Mesothelial cell of epicardium (in vitro differentiated cells): ENCODE results near the gene ZFPM1. TPM values are rescaled to one million over a fixed set of nuclear protein-coding genes. Genes with fewer than 3 reads are reported as not detected.

Experiments used
- DNase-seq, 2 experiments: peaks; one replicate each; pipeline ENCODE4 v3.0.0; 2021; ENCODE audit warnings: low spot score in 2 of 2; ENCODE audit not compliant: unreplicated experiment in 2 of 2
- H3K27ac Mint-ChIP-seq: 2 replicates; pipeline ENCODE4 v1.8.0; 2021; ENCODE audit warnings: mixed read lengths
- H3K27me3 Mint-ChIP-seq: 2 replicates; pipeline ENCODE4 v1.8.0; 2021; ENCODE audit warnings: low read depth, mixed read lengths
- H3K36me3 Mint-ChIP-seq: 2 replicates; pipeline ENCODE4 v1.8.0; 2021; ENCODE audit warnings: mixed read lengths
- H3K4me1 Mint-ChIP-seq: 2 replicates; pipeline ENCODE4 v1.8.0; 2021; ENCODE audit warnings: mixed read lengths
- H3K4me3 Mint-ChIP-seq: 2 replicates; pipeline ENCODE4 v1.8.0; 2021; ENCODE audit warnings: mild to moderate bottlenecking, moderate library complexity, mixed read lengths
- H3K9me3 Mint-ChIP-seq: 2 replicates; pipeline ENCODE4 v1.8.0; 2021; ENCODE audit warnings: mixed read lengths
- total RNA-seq: library from RNA; stranded (reverse); gene quantifications from 3 replicates; pipeline ENCODE4 v1.2.1, GENCODE V29; 2021
- TF ChIP-seq, protein P1 (sequence below): fragments of 200-600 bp; sonication (generic); IDR thresholded peaks from one replicate; pipeline ENCODE4 v1.5.0; 2021; ENCODE audit warnings: antibody characterized with exemption; ENCODE audit not compliant: unreplicated experiment

Gene ZFPM1
- total RNA-seq, 1 donor from 2014 or later: 56.2 TPM

DNA sequence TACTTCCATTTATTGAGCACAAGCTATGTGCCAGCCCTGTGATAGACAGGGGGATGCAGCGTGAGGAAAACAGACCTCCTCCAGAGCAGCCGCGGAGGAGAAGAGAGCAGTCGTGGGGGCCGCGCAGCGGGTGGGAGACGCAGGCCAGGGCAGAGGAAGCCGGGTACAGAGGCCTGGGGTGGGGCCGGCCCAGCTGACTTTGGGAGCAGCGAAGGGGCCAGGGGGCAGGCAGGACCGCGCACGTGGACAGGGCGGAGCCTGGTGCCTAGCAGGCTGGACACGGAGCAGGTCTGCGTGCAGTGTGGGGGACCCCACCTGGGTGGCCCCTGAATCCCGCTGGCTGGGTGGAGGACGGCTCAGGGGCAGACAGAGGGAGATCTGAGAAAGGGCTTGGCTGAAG, 46.2 kb downstream of the ZFPM1 start:
- TF ChIP-seq, protein P1, sequence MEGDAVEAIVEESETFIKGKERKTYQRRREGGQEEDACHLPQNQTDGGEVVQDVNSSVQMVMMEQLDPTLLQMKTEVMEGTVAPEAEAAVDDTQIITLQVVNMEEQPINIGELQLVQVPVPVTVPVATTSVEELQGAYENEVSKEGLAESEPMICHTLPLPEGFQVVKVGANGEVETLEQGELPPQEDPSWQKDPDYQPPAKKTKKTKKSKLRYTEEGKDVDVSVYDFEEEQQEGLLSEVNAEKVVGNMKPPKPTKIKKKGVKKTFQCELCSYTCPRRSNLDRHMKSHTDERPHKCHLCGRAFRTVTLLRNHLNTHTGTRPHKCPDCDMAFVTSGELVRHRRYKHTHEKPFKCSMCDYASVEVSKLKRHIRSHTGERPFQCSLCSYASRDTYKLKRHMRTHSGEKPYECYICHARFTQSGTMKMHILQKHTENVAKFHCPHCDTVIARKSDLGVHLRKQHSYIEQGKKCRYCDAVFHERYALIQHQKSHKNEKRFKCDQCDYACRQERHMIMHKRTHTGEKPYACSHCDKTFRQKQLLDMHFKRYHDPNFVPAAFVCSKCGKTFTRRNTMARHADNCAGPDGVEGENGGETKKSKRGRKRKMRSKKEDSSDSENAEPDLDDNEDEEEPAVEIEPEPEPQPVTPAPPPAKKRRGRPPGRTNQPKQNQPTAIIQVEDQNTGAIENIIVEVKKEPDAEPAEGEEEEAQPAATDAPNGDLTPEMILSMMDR: no peak
- H3K27me3 Mint-ChIP-seq: no peaks in the 10 kb centered on the region
- H3K4me1 Mint-ChIP-seq: peaks cover 28% of the 10 kb centered on the region
- no peak overlapping the region for H3K4me3 Mint-ChIP-seq
- H3K27ac Mint-ChIP-seq: no peak overlapping the region
- DNase-seq: no peak
- peaks cover 2% of the 10 kb centered on the region for H3K36me3 Mint-ChIP-seq
- no peaks in the 10 kb centered on the region for H3K9me3 Mint-ChIP-seq

DNA sequence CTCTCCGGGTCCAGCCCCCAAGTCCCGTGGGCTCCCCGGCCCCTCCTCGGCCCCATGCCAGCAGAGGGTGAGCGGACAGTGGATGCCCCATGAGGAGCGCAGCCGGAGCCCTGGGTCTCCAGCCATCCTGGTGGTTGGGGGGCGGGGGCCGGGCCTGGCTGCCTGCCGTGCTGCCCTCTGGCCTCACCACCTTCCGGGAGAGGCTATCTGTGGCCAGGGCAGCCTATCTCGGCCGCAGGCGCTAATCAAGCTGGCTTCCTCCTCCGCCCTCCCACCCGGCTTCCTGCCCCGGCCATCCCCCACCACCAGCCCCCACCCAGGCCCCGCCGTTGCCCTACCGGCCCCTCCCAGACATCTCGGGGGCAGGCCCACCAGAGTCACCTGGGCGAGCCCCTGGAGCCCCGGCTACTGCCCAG, 46.8 kb downstream of the ZFPM1 start:
- no peak overlapping the region for H3K27ac Mint-ChIP-seq
- peaks cover 29% of the 10 kb centered on the region for H3K4me1 Mint-ChIP-seq
- TF ChIP-seq, protein P1: no peak
- H3K4me3 Mint-ChIP-seq: no peak overlapping the region
- no peak for DNase-seq
- H3K9me3 Mint-ChIP-seq: no peaks in the 10 kb centered on the region
- no peaks in the 10 kb centered on the region for H3K27me3 Mint-ChIP-seq
- H3K36me3 Mint-ChIP-seq: peaks cover 2% of the 10 kb centered on the region

DNA sequence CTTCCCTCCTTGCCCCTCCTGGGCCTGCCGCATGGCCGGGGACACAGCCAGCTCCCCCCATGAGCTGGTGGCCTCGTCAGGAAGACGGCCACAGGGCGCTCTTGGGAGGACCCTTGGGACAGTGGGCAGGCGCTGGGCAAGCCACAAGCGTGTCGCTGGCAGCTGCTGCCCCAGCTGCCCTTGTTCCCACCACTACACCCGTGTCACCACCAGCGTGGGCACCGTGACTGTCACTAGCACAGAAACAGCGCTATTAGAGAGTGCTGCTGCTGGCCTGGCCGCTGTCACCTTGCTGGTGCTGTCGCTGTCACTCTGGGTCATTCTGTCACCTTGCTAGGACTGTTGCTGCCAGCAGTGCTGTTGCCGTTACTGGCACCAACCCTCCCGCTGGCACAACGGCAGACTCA, 47.2 kb downstream of the ZFPM1 start:
- H3K4me3 Mint-ChIP-seq: no peak overlapping the region
- no peak for DNase-seq
- no peaks in the 10 kb centered on the region for H3K27me3 Mint-ChIP-seq
- H3K27ac Mint-ChIP-seq: peak overlapping the region; percentile 39
- no peaks in the 10 kb centered on the region for H3K9me3 Mint-ChIP-seq
- H3K4me1 Mint-ChIP-seq: peaks cover 30% of the 10 kb centered on the region
- TF ChIP-seq, protein P1: no peak
- peaks cover 2% of the 10 kb centered on the region for H3K36me3 Mint-ChIP-seq

DNA sequence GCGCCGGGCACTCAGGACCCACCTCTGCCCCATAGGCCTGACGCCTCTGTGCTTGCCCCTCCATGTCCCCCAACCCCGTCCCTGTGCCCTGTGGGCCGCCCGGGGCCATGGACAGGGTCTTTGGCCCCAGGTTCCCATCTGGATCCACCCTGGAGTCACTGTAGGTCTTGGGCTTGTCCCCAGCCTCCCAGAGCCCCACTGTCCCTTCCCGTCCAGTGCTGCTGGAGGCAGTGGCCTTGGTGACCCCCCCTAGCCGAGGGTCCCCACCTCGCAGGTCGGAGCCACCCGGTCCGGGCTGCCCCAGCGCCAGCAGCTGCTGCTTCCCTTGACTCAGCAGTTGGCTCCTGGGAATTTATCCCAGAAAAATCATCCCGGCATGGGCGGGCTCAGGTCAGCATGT, 49.3 kb downstream of the ZFPM1 start:
- TF ChIP-seq, protein P1: no peak
- H3K36me3 Mint-ChIP-seq: peaks cover 2% of the 10 kb centered on the region
- peaks cover 23% of the 10 kb centered on the region for H3K4me1 Mint-ChIP-seq
- no peak overlapping the region for H3K27ac Mint-ChIP-seq
- H3K4me3 Mint-ChIP-seq: no peak overlapping the region
- H3K27me3 Mint-ChIP-seq: no peaks in the 10 kb centered on the region
- H3K9me3 Mint-ChIP-seq: no peaks in the 10 kb centered on the region
- no peak for DNase-seq

DNA sequence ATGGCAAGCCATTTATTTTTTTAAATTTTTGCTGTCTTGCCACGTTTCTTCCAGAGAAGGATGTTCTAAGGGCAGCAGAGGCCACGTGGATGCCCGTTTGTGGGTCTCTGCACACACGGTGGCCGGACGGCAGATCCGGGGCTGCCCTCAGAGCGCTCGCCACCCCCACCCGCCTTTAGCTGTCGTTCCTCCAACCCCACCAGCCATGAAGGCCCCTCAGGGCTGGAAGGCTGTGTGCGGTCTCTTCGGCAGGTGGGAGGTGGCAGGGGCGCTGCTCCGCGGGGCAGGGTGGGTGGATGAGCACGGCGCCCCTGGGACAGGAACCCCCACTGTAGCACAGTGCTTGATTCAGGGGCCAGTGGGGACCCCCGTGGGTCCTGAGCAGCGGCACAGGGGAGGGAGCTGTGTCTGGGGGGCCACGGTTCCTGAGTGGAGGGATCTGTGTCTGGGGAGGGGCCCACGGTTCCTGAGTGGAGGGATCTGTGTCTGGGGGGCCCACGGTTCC, 49.7 kb downstream of the ZFPM1 start:
- no peaks in the 10 kb centered on the region for H3K9me3 Mint-ChIP-seq
- TF ChIP-seq, protein P1: no peak
- no peak for DNase-seq
- no peak overlapping the region for H3K27ac Mint-ChIP-seq
- H3K4me1 Mint-ChIP-seq: peaks cover 19% of the 10 kb centered on the region
- no peaks in the 10 kb centered on the region for H3K27me3 Mint-ChIP-seq
- peaks cover 2% of the 10 kb centered on the region for H3K36me3 Mint-ChIP-seq
- no peak overlapping the region for H3K4me3 Mint-ChIP-seq

DNA sequence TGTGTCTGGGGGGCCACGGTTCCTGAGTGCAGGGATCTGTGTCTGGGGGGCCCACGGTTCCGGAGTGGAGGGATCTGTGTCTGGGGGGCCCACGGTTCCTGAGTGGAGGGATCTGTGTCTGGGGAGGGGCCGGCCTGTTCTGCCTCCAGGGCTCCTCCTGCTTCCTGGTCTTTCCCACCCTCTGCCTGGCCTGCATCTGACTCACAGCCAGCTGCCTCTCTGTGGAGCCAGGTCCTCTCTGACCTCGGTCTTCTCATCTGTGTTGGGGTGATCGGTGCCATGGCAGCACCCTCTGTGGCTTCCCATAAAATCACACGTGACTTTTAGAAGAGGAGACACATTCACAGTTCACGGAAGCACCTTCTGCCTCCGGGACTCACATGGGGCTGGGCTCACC, 50.3 kb downstream of the ZFPM1 start:
- H3K4me1 Mint-ChIP-seq: peaks cover 14% of the 10 kb centered on the region
- H3K4me3 Mint-ChIP-seq: no peak overlapping the region
- peaks cover 2% of the 10 kb centered on the region for H3K36me3 Mint-ChIP-seq
- no peaks in the 10 kb centered on the region for H3K27me3 Mint-ChIP-seq
- H3K27ac Mint-ChIP-seq: peak overlapping the region; percentile 43
- TF ChIP-seq, protein P1: no peak
- DNase-seq: no peak
- H3K9me3 Mint-ChIP-seq: no peaks in the 10 kb centered on the region
